HFF-Myc (cell line): ENCODE data around the gene RSBN1L.

Experiments
- DNase-seq: peaks from one replicate; pipeline ENCODE4 v3.0.0-alpha.2; 2011; ENCODE audit warnings: low read depth; ENCODE audit errors: extremely low read depth
- H3K4me3 ChIP-seq: replicated peaks from 2 replicates; pipeline ENCODE4 v1.5.1; 2011; ENCODE audit warnings: low read depth, mild to moderate bottlenecking, control low read depth, low read length
- CTCF ChIP-seq: IDR thresholded peaks from 2 replicates; pipeline ENCODE4 v1.5.1; 2012; ENCODE audit warnings: mild to moderate bottlenecking, low read depth, low read length, control low read depth; ENCODE audit errors: missing control alignments

The RSBN1L gene

GRCh38 chr7:77727936-77728701 lies 31.9 kb downstream of the RSBN1L start:
- peak; percentile 51 for DNase-seq
- TF ChIP-seq CTCF: no peak
- H3K4me3 ChIP-seq: peak overlapping the region; percentile 18

- DNase-seq: no peak
- TF ChIP-seq CTCF: no peak
- no peak overlapping the region for H3K4me3 ChIP-seq
Measured at GRCh38 chr7:77729574-77730348, 33.5 kb downstream of the RSBN1L start.

- TF ChIP-seq CTCF: no peak
- no peak overlapping the region for H3K4me3 ChIP-seq
- DNase-seq: no peak
Measured at GRCh38 chr7:77731716-77732115, 35.5 kb downstream of the RSBN1L start.

- no peak overlapping the region for H3K4me3 ChIP-seq
- DNase-seq: no peak
- no peak for TF ChIP-seq CTCF
Measured at GRCh38 chr7:77734659-77735421, 38.6 kb downstream of the RSBN1L start.

- TF ChIP-seq CTCF: no peak
- H3K4me3 ChIP-seq: no peak overlapping the region
- DNase-seq: no peak
Measured at GRCh38 chr7:77735457-77735856, 39.2 kb downstream of the RSBN1L start.

GRCh38 chr7:77736991-77737390 lies 40.7 kb downstream of the RSBN1L start:
- no peak overlapping the region for H3K4me3 ChIP-seq
- TF ChIP-seq CTCF: no peak

More at GRCh38 chr7:77736991-77737390, 40.7 kb downstream of the RSBN1L start:
- no peak for DNase-seq
